Panc1 (cell line): ENCODE data around the gene ANKRD22. TPM values are rescaled to one million over a fixed set of nuclear protein-coding genes. Genes with fewer than 3 reads are reported as not detected.

Experiments used
- ATAC-seq: fragments of 200-7000 bp; cut with Tn5 transposase; 2 replicates; pipeline ENCODE4 v1.9.1; 2020; ENCODE audit warnings: mild to moderate bottlenecking, moderate library complexity
- BruUV-seq: library from RNA; stranded (reverse); fragments of 400-500 nt; replicated peaks from 2 replicates; lab custom pipeline; 2021; lab: Mats Ljungman, UMichigan
- CTCF ChIA-PET: fragments of 300-600 bp; sonication (Branson Sonifier 250); formaldehyde crosslinking; loops from one replicate; lab custom pipeline; 2022; ENCODE audit warnings: antibody characterized with exemption; lab: Charles Lee
- POLR2A ChIA-PET: fragments of 300-600 bp; sonication (Branson Sonifier 250); formaldehyde crosslinking; loops from one replicate; lab custom pipeline; 2022; ENCODE audit warnings: antibody characterized with exemption; lab: Charles Lee
- DNase-seq: peaks from one replicate; pipeline ENCODE4 v3.0.0-alpha.2; 2010; ENCODE audit warnings: low read depth, low spot score
- H3K27ac ChIP-seq: 2 replicates; pipeline ENCODE4 v1.5.1; 2011; ENCODE audit warnings: mild to moderate bottlenecking, low read length, inconsistent platforms
- H3K27me3 ChIP-seq: fragments of 200-500 bp; sonication (Bioruptor generic); 2 replicates; pipeline ENCODE4 v1.6.0; 2014; ENCODE audit warnings: low read length, inconsistent platforms; ENCODE audit not compliant: control insufficient read depth, insufficient read depth
- H3K36me3 ChIP-seq: fragments of 200-500 bp; sonication (Bioruptor generic); 2 replicates; pipeline ENCODE4 v1.5.1; 2014; ENCODE audit warnings: inconsistent platforms, mild to moderate bottlenecking, low read length, moderate library complexity; ENCODE audit not compliant: control insufficient read depth, insufficient read depth
- H3K4me1 ChIP-seq: 2 replicates; pipeline ENCODE4 v1.5.1; 2011; ENCODE audit warnings: inconsistent platforms, mild to moderate bottlenecking, low read length, moderate library complexity; ENCODE audit not compliant: control insufficient read depth, insufficient read depth
- H3K4me3 ChIP-seq, 2 experiments: 2 replicates each; pipeline ENCODE4 v1.5.1; 2011 to 2012; ENCODE audit warnings: low read depth in 2 of 2, low read length in 2 of 2, mild to moderate bottlenecking in 2 of 2, inconsistent platforms in 1 of 2, moderate library complexity in 1 of 2
- H3K9me3 ChIP-seq: fragments of 200-500 bp; sonication (Bioruptor generic); 2 replicates; pipeline ENCODE4 v1.5.1; 2014; ENCODE audit warnings: low read depth, mild to moderate bottlenecking, inconsistent platforms, low read length, moderate library complexity; ENCODE audit not compliant: control insufficient read depth, insufficient read depth
- CTCF ChIP-seq: fragments of 450-650 bp; IDR thresholded peaks from 2 replicates; pipeline ENCODE4 v1.5.1; 2017; ENCODE audit warnings: mild to moderate bottlenecking
- POLR2AphosphoS5 ChIP-seq: IDR thresholded peaks from 2 replicates; pipeline ENCODE4 v1.6.1; 2012; ENCODE audit warnings: mild to moderate bottlenecking, low read depth, low read length, moderate library complexity
- REST ChIP-seq, 2 experiments: IDR thresholded peaks; 2 replicates each; pipeline ENCODE4 v1.6.1; 2011 to 2012; ENCODE audit warnings: low read depth in 2 of 2, control low read depth in 1 of 2, low read length in 1 of 2, mild to moderate bottlenecking in 1 of 2, moderate library complexity in 1 of 2; ENCODE audit not compliant: insufficient read depth in 1 of 2
- SIN3A ChIP-seq: IDR thresholded peaks from 2 replicates; pipeline ENCODE4 v1.6.1; 2012; ENCODE audit warnings: low read depth, mild to moderate bottlenecking, low read length, moderate library complexity, borderline replicate concordance; ENCODE audit not compliant: insufficient read depth
- TCF7L2 ChIP-seq: IDR thresholded peaks from 2 replicates; pipeline ENCODE4 v1.6.1; 2011; ENCODE audit warnings: mild to moderate bottlenecking, low read depth, low read length, inconsistent platforms
- in situ Hi-C: cut with HindIII; loops from 2 replicates; pipeline ENCODE4 v1.10.0; 2016; ENCODE audit warnings: low sequenced_read_pairs, low pct_unique_long_range_greater_than_20kb
- intact Hi-C: fragments of 100-400 bp; cut with micrococcal nuclease; formaldehyde crosslinking; loops from one replicate; pipeline ENCODE4 v1.10.0; 2022; ENCODE audit not compliant: unreplicated experiment
- total RNA-seq: library from RNA; stranded (reverse); gene quantifications from one replicate; pipeline ENCODE4 v1.2.1, GENCODE V29; 2021; ENCODE audit not compliant: unreplicated experiment

Gene ANKRD22
- total RNA-seq, 1 experiment from 2014 or later: 0.15 TPM

- CTCF ChIA-PET: no interaction called here
- no peak for DNase-seq
- no peaks in the 10 kb centered on the region for H3K27me3 ChIP-seq
- H3K4me1 ChIP-seq: no peaks in the 10 kb centered on the region
- H3K27ac ChIP-seq: no peak overlapping the region
- no TSS peak for BruUV-seq
- POLR2A ChIA-PET: no interaction called here
- no peak for ATAC-seq
- intact Hi-C loops: no loop called here
- H3K4me3 ChIP-seq: no peak overlapping the region
- in situ Hi-C loops: no loop called here
- no peaks in the 10 kb centered on the region for H3K9me3 ChIP-seq
- TF ChIP-seq SIN3A (no peak), POLR2AphosphoS5 (no peak), REST (IDR thresholded peaks at IDR 0.05; ENCODE audit: insufficient read depth in 1 of 2, low read depth in 2 of 2, low read length in 1 of 2) (no peak), TCF7L2 (no peak), CTCF (no peak)
- H3K36me3 ChIP-seq: no peaks in the 10 kb centered on the region
These were observed 47.4 kb downstream of the ANKRD22 start for GRCh38 chr10:88804083-88804812.

GRCh38 chr10:88803641-88804040, 48.0 kb downstream of the ANKRD22 start:
- no peak for ATAC-seq
- intact Hi-C loops (no loop called here), in situ Hi-C loops (no loop called here)
- H3K4me1 ChIP-seq: no peaks in the 10 kb centered on the region
- no TSS peak for BruUV-seq
- no peaks in the 10 kb centered on the region for H3K9me3 ChIP-seq
- TF ChIP-seq TCF7L2 (no peak), CTCF (no peak), POLR2AphosphoS5 (no peak), REST (IDR thresholded peaks at IDR 0.05; ENCODE audit: insufficient read depth in 1 of 2, low read depth in 2 of 2, low read length in 1 of 2) (no peak), SIN3A (no peak)
- CTCF ChIA-PET: no interaction called here
- H3K27ac ChIP-seq: no peak overlapping the region
- H3K36me3 ChIP-seq: no peaks in the 10 kb centered on the region
- DNase-seq: no peak
- POLR2A ChIA-PET: no interaction called here
- H3K27me3 ChIP-seq: no peaks in the 10 kb centered on the region
- no peak overlapping the region for H3K4me3 ChIP-seq
